NCI-H146 treated with DMSO at 0.1 percent for 48 hours (cell line): ENCODE measurements around the gene HHIPL1.

ENCODE experiments used
- DNase-seq: peaks from one replicate; lab custom pipeline; 2025; ENCODE audit not compliant: unreplicated experiment; lab: John Stamatoyannopoulos, UW

The HHIPL1 gene

DNA sequence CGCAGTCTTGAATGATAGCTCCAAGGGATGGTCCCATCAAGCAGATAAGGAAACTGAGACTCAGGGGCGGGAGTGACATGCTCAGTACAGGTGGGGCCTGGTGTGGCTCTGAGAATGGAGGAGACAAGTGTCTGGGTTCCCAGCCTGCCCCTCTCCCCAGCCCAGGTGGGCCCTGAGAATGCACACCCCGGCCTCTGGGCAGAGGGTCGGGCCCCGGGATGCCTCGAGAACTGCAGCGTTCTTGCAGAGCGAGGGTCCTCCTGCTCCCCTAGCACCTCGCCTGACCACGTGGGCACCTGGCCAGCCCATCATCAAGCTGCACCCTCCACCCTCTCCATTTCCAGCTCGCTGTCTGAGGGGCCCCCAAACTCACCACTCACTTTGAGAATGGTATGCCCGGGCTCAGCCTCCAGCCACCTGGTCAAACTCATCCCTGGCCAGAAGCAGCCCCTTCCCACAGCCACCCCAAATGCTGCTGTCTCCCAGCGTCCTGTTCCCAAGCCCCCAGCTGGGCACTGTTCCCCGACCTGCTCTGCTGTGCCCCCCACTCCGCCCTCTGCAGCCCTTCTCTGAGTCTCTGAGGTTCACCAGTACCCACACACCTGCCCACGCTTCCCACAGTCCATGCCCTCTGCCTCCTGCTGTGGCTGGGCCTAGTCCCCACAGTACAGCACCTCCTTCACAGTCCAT lies 83.4 kb downstream of the HHIPL1 start:
- DNase-seq: no peak

- no peak for DNase-seq
These were observed 84.1 kb downstream of the HHIPL1 start for GRCh38 chr14:99728981-99729451.
